ENCODE results near the gene PPIH.

DNA sequence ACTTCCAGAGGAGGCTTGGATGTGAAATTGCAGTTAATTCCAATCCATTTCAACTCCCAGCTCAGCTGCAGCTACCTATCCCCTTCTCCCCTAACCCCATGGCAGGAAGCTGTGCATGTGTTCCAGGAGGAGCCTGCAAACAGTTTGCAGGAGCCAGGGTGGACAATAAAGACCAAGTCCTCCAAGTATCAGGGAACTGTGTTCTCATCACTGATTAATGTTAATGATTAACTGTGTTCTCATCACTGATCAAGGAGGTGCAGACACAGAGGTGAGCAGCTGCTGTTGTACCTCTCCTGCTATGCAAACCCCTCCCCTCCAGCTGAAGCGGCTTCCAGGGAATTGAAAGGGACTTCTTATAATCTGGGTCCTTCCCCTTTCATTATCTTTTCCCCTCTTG, 62.6 kb downstream of the PPIH start:
- TF ChIP-seq POLR2A (IDR thresholded peaks at IDR 0.05; ENCODE audit: low read length) (no peak), GATA1 (IDR thresholded peaks at IDR 0.05; ENCODE audit: low read depth, low read length) (no peak)
